ENCODE results near the gene TOR2A. TPM values are rescaled to one million over a fixed set of nuclear protein-coding genes. Genes with fewer than 3 reads are reported as not detected.
A peak's percentile ranks its signal among the peaks of the same experiment; 100 is the strongest.

TOR2A gene
- polyA plus RNA-seq, 1 experiment: 4.9 TPM

DNA sequence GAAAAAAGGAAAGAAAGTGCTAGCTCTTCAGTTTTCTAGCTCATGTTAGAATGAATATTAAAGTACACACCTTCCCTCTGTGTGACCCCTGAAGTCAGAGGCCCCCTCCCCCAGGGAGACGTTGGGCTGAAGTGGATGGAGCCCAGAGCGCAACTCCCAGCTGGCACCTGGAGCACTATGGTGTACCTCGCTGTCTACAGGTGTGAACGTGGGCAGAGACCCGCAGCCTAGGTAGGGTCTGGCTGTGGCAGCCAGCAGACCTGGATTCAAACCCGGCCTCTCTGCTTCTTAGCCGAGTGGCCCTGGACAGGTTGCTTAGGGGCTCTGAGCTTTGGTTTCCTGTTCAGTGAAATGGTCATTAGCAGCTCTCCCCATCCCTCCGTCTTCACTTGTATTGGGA lies 6.3 kb downstream of the TOR2A start:
- TF ChIP-seq, protein P1, sequence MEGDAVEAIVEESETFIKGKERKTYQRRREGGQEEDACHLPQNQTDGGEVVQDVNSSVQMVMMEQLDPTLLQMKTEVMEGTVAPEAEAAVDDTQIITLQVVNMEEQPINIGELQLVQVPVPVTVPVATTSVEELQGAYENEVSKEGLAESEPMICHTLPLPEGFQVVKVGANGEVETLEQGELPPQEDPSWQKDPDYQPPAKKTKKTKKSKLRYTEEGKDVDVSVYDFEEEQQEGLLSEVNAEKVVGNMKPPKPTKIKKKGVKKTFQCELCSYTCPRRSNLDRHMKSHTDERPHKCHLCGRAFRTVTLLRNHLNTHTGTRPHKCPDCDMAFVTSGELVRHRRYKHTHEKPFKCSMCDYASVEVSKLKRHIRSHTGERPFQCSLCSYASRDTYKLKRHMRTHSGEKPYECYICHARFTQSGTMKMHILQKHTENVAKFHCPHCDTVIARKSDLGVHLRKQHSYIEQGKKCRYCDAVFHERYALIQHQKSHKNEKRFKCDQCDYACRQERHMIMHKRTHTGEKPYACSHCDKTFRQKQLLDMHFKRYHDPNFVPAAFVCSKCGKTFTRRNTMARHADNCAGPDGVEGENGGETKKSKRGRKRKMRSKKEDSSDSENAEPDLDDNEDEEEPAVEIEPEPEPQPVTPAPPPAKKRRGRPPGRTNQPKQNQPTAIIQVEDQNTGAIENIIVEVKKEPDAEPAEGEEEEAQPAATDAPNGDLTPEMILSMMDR (IDR thresholded peaks at IDR 0.05; ENCODE audit: low read depth, low read length): no peak
- no peaks in the 10 kb centered on the region for H3K27me3 ChIP-seq (ENCODE audit: control insufficient read depth, insufficient read depth, low read length)
- CTCF ChIA-PET: interaction anchor here (0.9 kb wide), 1 partner anchor 139 kb away, joined by 4 read pairs; no protein-coding TSS in a partner anchor
- no peak for DNase-seq (ENCODE audit: low read depth, low spot score)
- H3K4me3 ChIP-seq (ENCODE audit: low read depth, low read length): no peak overlapping the region
- H3K9me3 ChIP-seq (ENCODE audit: control insufficient read depth, insufficient read depth, low read length): no peaks in the 10 kb centered on the region; the same call in 1 of the 2 replicates
- H3K27ac ChIP-seq (ENCODE audit: low read depth, low read length): no peak overlapping the region
- POLR2A ChIA-PET: interaction anchor here (1.1 kb wide), 1 partner anchor 42 kb away, joined by 3 read pairs; no protein-coding TSS in a partner anchor

DNA sequence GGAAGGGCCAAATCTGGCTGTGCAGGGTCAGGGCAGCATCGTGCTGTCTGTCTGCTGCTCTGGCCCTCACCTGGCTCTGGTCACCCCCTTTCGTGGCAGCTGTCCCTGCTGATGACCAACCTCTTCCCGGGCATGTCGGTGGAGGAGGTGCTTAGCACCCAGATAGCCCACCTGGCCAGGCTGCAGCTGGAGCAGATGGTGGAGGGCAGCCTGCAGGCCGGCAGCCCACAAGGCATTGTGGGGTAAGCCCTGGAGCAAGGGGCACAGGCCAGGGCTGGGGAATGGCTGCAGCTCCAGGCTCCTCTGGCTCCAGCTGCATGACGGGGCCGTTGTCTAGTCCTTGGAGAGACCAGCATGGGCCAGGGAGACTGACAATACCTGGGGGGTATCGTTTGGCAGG lies 8.2 kb downstream of the TOR2A start:
- no peaks in the 10 kb centered on the region for H3K27me3 ChIP-seq (ENCODE audit: control insufficient read depth, insufficient read depth, low read length)
- TF ChIP-seq, protein P1 (IDR thresholded peaks at IDR 0.05; ENCODE audit: low read depth, low read length): no peak
- no peak for DNase-seq (ENCODE audit: low read depth, low spot score)
- no peak overlapping the region for H3K27ac ChIP-seq (ENCODE audit: low read depth, low read length)
- no peaks in the 10 kb centered on the region; the same call in 1 of the 2 replicates for H3K9me3 ChIP-seq (ENCODE audit: control insufficient read depth, insufficient read depth, low read length)
- POLR2A ChIA-PET: no interaction called here
- H3K4me3 ChIP-seq (ENCODE audit: low read depth, low read length): no peak overlapping the region
- CTCF ChIA-PET: no interaction called here

GRCh38 chr9:127724012-127724411 lies 11.1 kb downstream of the TOR2A start:
- CTCF ChIA-PET: interaction anchor here (1.7 kb wide), 1 partner anchor 11 kb away, joined by 11 read pairs; the partner anchor contains the start of gene TOR2A
- no peak overlapping the region for H3K4me3 ChIP-seq (ENCODE audit: low read depth, low read length)

GRCh38 chr9:127723444-127723843 lies 11.7 kb downstream of the TOR2A start:
- ChIA-PET POLR2A (interaction anchor here (0.5 to 0.7 kb wide), 2 partner anchors 11 to 79 kb away, joined by 3 read pairs; partner anchors contain the start of gene FPGS), CTCF (interaction anchor here (0.7 to 1.7 kb wide), 2 partner anchors 11 to 133 kb away, joined by 3 to 11 read pairs; partner anchors contain the start of gene TOR2A)
- H3K9me3 ChIP-seq (ENCODE audit: control insufficient read depth, insufficient read depth, low read length): no peaks in the 10 kb centered on the region; the same call in 1 of the 2 replicates
- TF ChIP-seq, protein P1 (IDR thresholded peaks at IDR 0.05; ENCODE audit: low read depth, low read length): 0 out of 2 replicates have a peak, but pooled peaks have one; percentile 9
- DNase-seq (ENCODE audit: low read depth, low spot score): peak; percentile 21
- H3K27me3 ChIP-seq (ENCODE audit: control insufficient read depth, insufficient read depth, low read length): no peaks in the 10 kb centered on the region
- no peak overlapping the region for H3K27ac ChIP-seq (ENCODE audit: low read depth, low read length)
- no peak overlapping the region for H3K4me3 ChIP-seq (ENCODE audit: low read depth, low read length)

More at GRCh38 chr9:127724012-127724411, 11.1 kb downstream of the TOR2A start:
- POLR2A ChIA-PET: interaction anchor here (0.8 kb wide), 1 partner anchor 153 kb away, joined by 4 read pairs; no protein-coding TSS in a partner anchor
- no peak overlapping the region for H3K27ac ChIP-seq (ENCODE audit: low read depth, low read length)
- no peaks in the 10 kb centered on the region; the same call in 1 of the 2 replicates for H3K9me3 ChIP-seq (ENCODE audit: control insufficient read depth, insufficient read depth, low read length)
- TF ChIP-seq, protein P1 (IDR thresholded peaks at IDR 0.05; ENCODE audit: low read depth, low read length): no peak
- no peak for DNase-seq (ENCODE audit: low read depth, low spot score)
- no peaks in the 10 kb centered on the region for H3K27me3 ChIP-seq (ENCODE audit: control insufficient read depth, insufficient read depth, low read length)

- no peak for DNase-seq (ENCODE audit: low read depth, low spot score)
- Histone ChIP-seq H3K27ac (ENCODE audit: low read depth, low read length) (no peak overlapping the region), H3K9me3 (ENCODE audit: control insufficient read depth, insufficient read depth, low read length) (no peaks in the 10 kb centered on the region; the same call in 1 of the 2 replicates), H3K4me3 (ENCODE audit: low read depth, low read length) (no peak overlapping the region), H3K27me3 (ENCODE audit: control insufficient read depth, insufficient read depth, low read length) (no peaks in the 10 kb centered on the region)
- ChIA-PET POLR2A (interaction anchor here (0.5 to 0.7 kb wide), 2 partner anchors 12 to 80 kb away, joined by 3 read pairs; partner anchors contain the start of gene FPGS), CTCF (interaction anchor here (0.7 to 1.7 kb wide), 2 partner anchors 12 to 133 kb away, joined by 3 to 11 read pairs; partner anchors contain the start of gene TOR2A)
- TF ChIP-seq, protein P1 (IDR thresholded peaks at IDR 0.05; ENCODE audit: low read depth, low read length): no peak
Observed at GRCh38 chr9:127723013-127723412, 12.1 kb downstream of the TOR2A start.

Measured in AG04450 (cell line).